IPS DF 6.9 (cell line): ENCODE results near the gene OPRL1.

ENCODE experiments used
- DNase-seq: peaks from one replicate; pipeline ENCODE4 v3.0.0-alpha.2; 2013; ENCODE audit warnings: low read depth, low spot score
- H3K27ac ChIP-seq: one replicate; pipeline ENCODE4 v1.5.1; 2013; ENCODE audit warnings: low read length, control low read depth
- H3K27me3 ChIP-seq: 2 replicates; pipeline ENCODE4 v1.6.1; 2013; ENCODE audit warnings: mild to moderate bottlenecking, low read length; ENCODE audit not compliant: control insufficient read depth, insufficient read depth
- H3K36me3 ChIP-seq: 2 replicates; pipeline ENCODE4 v1.6.1; 2013; ENCODE audit warnings: low read length; ENCODE audit not compliant: control insufficient read depth, insufficient read depth
- H3K4me1 ChIP-seq: 2 replicates; pipeline ENCODE4 v1.6.1; 2013; ENCODE audit warnings: low read length; ENCODE audit not compliant: control insufficient read depth, insufficient read depth
- H3K4me3 ChIP-seq: 2 replicates; pipeline ENCODE4 v1.5.1; 2013; ENCODE audit warnings: mild to moderate bottlenecking, low read length
- H3K9me3 ChIP-seq: 2 replicates; pipeline ENCODE4 v1.6.1; 2013; ENCODE audit warnings: low read length, inconsistent platforms; ENCODE audit not compliant: control insufficient read depth, insufficient read depth
- WGBS: extraction: QIAGEN DNeasy Blood & Tissue Kit; methylation state at CpG from one replicate; pipeline ENCODE4 v1.1.7; 2013; ENCODE audit warnings: mixed read lengths, missing lambda C conversion rate; ENCODE audit not compliant: insufficient read length, insufficient coverage; 5-methylcytosine and 5-hydroxymethylcytosine counted together

The OPRL1 gene

GRCh38 chr20:64106981-64107735 is 27.3 kb downstream of the OPRL1 start, which contains the start of gene NPBWR2:
NPBWR2 (minus strand) TSS chr20:64107565; CDS start chr20:64106831, 734 bp downstream.
- H3K36me3 ChIP-seq: no peaks in the 10 kb centered on the region
- no peak for DNase-seq
- peaks cover 2% of the 10 kb centered on the region; the same call in 1 of the 2 replicates for H3K4me1 ChIP-seq
- no peaks in the 10 kb centered on the region for H3K9me3 ChIP-seq
- no peaks in the 10 kb centered on the region; the same call in 1 of the 2 replicates for H3K27me3 ChIP-seq
- no peak within 1 kb of the TSS for H3K4me3 ChIP-seq
- no peak within 1 kb of the TSS for H3K27ac ChIP-seq
- WGBS: no CpG with 5 or more reads among the region's 22 CpGs

- WGBS: no CpG with 5 or more reads among the region's 19 CpGs
- Histone ChIP-seq H3K4me1 (peaks cover 2% of the 10 kb centered on the region; the same call in 1 of the 2 replicates), H3K36me3 (no peaks in the 10 kb centered on the region), H3K4me3 (no peak overlapping the region), H3K27me3 (no peaks in the 10 kb centered on the region; the same call in 1 of the 2 replicates), H3K27ac (no peak overlapping the region), H3K9me3 (no peaks in the 10 kb centered on the region)
- DNase-seq: no peak
Observed at GRCh38 chr20:64107736-64108457, 28.0 kb downstream of the OPRL1 start.

GRCh38 chr20:64108731-64109681 is 29.1 kb downstream of the OPRL1 start:
- no peaks in the 10 kb centered on the region for H3K9me3 ChIP-seq
- peaks cover 1% of the 10 kb centered on the region; the same call in 1 of the 2 replicates for H3K4me1 ChIP-seq
- no peaks in the 10 kb centered on the region for H3K36me3 ChIP-seq
- WGBS: no CpG with 5 or more reads among the region's 26 CpGs
- no peak for DNase-seq
- H3K27ac ChIP-seq: no peak overlapping the region
- H3K4me3 ChIP-seq: no peak overlapping the region
- H3K27me3 ChIP-seq: no peaks in the 10 kb centered on the region

GRCh38 chr20:64109831-64110391 is 30.0 kb downstream of the OPRL1 start:
- H3K4me1 ChIP-seq: no peaks in the 10 kb centered on the region; the same call in 1 of the 2 replicates
- no CpG with 5 or more reads among the region's 16 CpGs for WGBS
- no peak for DNase-seq

GRCh38 chr20:64110411-64111068 is 30.7 kb downstream of the OPRL1 start:
- no peak for DNase-seq
- no CpG with 5 or more reads among the region's 10 CpGs for WGBS
- no peaks in the 10 kb centered on the region for H3K27me3 ChIP-seq
- H3K27ac ChIP-seq: no peak overlapping the region
- H3K4me1 ChIP-seq: no peaks in the 10 kb centered on the region; the same call in 1 of the 2 replicates
- no peak overlapping the region for H3K4me3 ChIP-seq
- no peaks in the 10 kb centered on the region for H3K36me3 ChIP-seq
- no peaks in the 10 kb centered on the region for H3K9me3 ChIP-seq

More at GRCh38 chr20:64109831-64110391, 30.0 kb downstream of the OPRL1 start:
- Histone ChIP-seq H3K27me3 (no peaks in the 10 kb centered on the region), H3K4me3 (no peak overlapping the region), H3K9me3 (no peaks in the 10 kb centered on the region), H3K27ac (no peak overlapping the region), H3K36me3 (no peaks in the 10 kb centered on the region)

- Histone ChIP-seq H3K4me1 (no peaks in the 10 kb centered on the region), H3K27me3 (no peaks in the 10 kb centered on the region), H3K4me3 (no peak overlapping the region), H3K27ac (no peak overlapping the region), H3K9me3 (no peaks in the 10 kb centered on the region), H3K36me3 (no peaks in the 10 kb centered on the region)
- WGBS: no CpG with 5 or more reads among the region's 19 CpGs
- no peak for DNase-seq
Observed at GRCh38 chr20:64111841-64112641, 32.2 kb downstream of the OPRL1 start.

GRCh38 chr20:64112691-64113443 is 33.0 kb downstream of the OPRL1 start:
- no peak overlapping the region for H3K4me3 ChIP-seq
- no peaks in the 10 kb centered on the region for H3K36me3 ChIP-seq
- H3K4me1 ChIP-seq: no peaks in the 10 kb centered on the region
- DNase-seq: no peak
- H3K27me3 ChIP-seq: no peaks in the 10 kb centered on the region
- no CpG with 5 or more reads among the region's 18 CpGs for WGBS
- no peak overlapping the region for H3K27ac ChIP-seq
- no peaks in the 10 kb centered on the region for H3K9me3 ChIP-seq

GRCh38 chr20:64113444-64113775 is 33.5 kb downstream of the OPRL1 start:
- Histone ChIP-seq H3K27me3 (no peaks in the 10 kb centered on the region), H3K27ac (no peak overlapping the region), H3K4me1 (no peaks in the 10 kb centered on the region), H3K9me3 (no peaks in the 10 kb centered on the region), H3K4me3 (no peak overlapping the region), H3K36me3 (no peaks in the 10 kb centered on the region)
- no CpG with 5 or more reads among the region's 6 CpGs for WGBS
- no peak for DNase-seq
